ENCODE data around the gene ARVCF.
"Not testable (repeated sequence)": the region's sequence is repeated elsewhere in the genome, so short reads cannot be mapped to it uniquely, and the experiment has no call there.

Gene ARVCF

GRCh38 chr22:19940536-19941364 lies 75.9 kb downstream of the ARVCF start:
- no peak for DNase-seq (ENCODE audit: extremely low read depth in 1 of 2, low read depth in 1 of 2)

- DNase-seq (ENCODE audit: extremely low read depth in 1 of 2, low read depth in 1 of 2), result no peak
Observed at GRCh38 chr22:19937616-19938473, 78.8 kb downstream of the ARVCF start.

- no peak for DNase-seq (ENCODE audit: extremely low read depth in 1 of 2, low read depth in 1 of 2)
Observed at GRCh38 chr22:19936513-19936912, 80.1 kb downstream of the ARVCF start.

- not testable (repeated sequence) for DNase-seq (ENCODE audit: extremely low read depth in 1 of 2, low read depth in 1 of 2)
Observed at GRCh38 chr22:19935123-19935718, 81.4 kb downstream of the ARVCF start.

- DNase-seq (ENCODE audit: extremely low read depth in 1 of 2, low read depth in 1 of 2), result no peak
Observed at GRCh38 chr22:19933341-19934241, 83.0 kb downstream of the ARVCF start.

GRCh38 chr22:19932367-19933206 lies 84.0 kb downstream of the ARVCF start:
- no peak for DNase-seq (ENCODE audit: extremely low read depth in 1 of 2, low read depth in 1 of 2)

GRCh38 chr22:19931514-19931913 lies 85.1 kb downstream of the ARVCF start:
- no peak for DNase-seq (ENCODE audit: extremely low read depth in 1 of 2, low read depth in 1 of 2)

- DNase-seq (ENCODE audit: extremely low read depth in 1 of 2, low read depth in 1 of 2), result no peak
Observed at GRCh38 chr22:19930551-19931486, 85.8 kb downstream of the ARVCF start.

- no peak for DNase-seq (ENCODE audit: extremely low read depth in 1 of 2, low read depth in 1 of 2)
Observed at GRCh38 chr22:19929586-19930550, 86.8 kb downstream of the ARVCF start.

GRCh38 chr22:19928207-19928606 lies 88.4 kb downstream of the ARVCF start:
- DNase-seq (ENCODE audit: extremely low read depth in 1 of 2, low read depth in 1 of 2), result no peak

GRCh38 chr22:19927696-19928095 lies 88.9 kb downstream of the ARVCF start:
- DNase-seq (ENCODE audit: extremely low read depth in 1 of 2, low read depth in 1 of 2), result no peak

- DNase-seq (ENCODE audit: extremely low read depth in 1 of 2, low read depth in 1 of 2), result not testable (repeated sequence)
Observed at GRCh38 chr22:19926028-19926427, 90.6 kb downstream of the ARVCF start.

- no peak for DNase-seq (ENCODE audit: extremely low read depth in 1 of 2, low read depth in 1 of 2)
Observed at GRCh38 chr22:19923914-19924513, 92.6 kb downstream of the ARVCF start.

- DNase-seq (ENCODE audit: extremely low read depth in 1 of 2, low read depth in 1 of 2), result no peak
Observed at GRCh38 chr22:19921544-19922081, 95.0 kb downstream of the ARVCF start.

Data from stimulated activated CD8-positive, alpha-beta memory T cell treated with anti-CD3 and anti-CD28 coated beads, Interleukin-7, amount 100 ng/mL, for 48 hours (primary cell).